Sigmoid colon (tissue), 4 donors: Measurements from ENCODE around the gene KCNT1.

Experiments used
- CTCF ChIP-seq, 4 experiments: fragments of 450-650 bp in 3 of 4; fragments of 200-600 bp in 1 of 4; IDR thresholded peaks; one replicate each; pipeline ENCODE4 v1.5.1; 2016 to 2019; ENCODE audit warnings: antibody characterized with exemption in 4 of 4, mild to moderate bottlenecking in 3 of 4, moderate library complexity in 2 of 4
- EP300 ChIP-seq, 4 donors: sonication (generic); formaldehyde crosslinking; IDR thresholded peaks; one replicate each; pipeline ENCODE4 v1.6.1; 2017; ENCODE audit warnings: antibody characterized with exemption in 4 of 4
- POLR2A ChIP-seq, 2 donors: fragments of 450-650 bp; IDR thresholded peaks; one replicate each; pipeline ENCODE4 v1.6.1; 2016; ENCODE audit warnings: antibody characterized with exemption in 2 of 2, mild to moderate bottlenecking in 2 of 2, moderate library complexity in 2 of 2
- POLR2AphosphoS5 ChIP-seq, 4 donors: sonication (generic); formaldehyde crosslinking; IDR thresholded peaks; one replicate each; pipeline ENCODE4 v1.6.1; 2017; ENCODE audit warnings: antibody characterized with exemption in 4 of 4

- TF ChIP-seq POLR2A (IDR thresholded peaks at IDR 0.05) (no peak), CTCF (IDR thresholded peaks at IDR 0.05) (no peak), EP300 (IDR thresholded peaks at IDR 0.05) (no peak), POLR2AphosphoS5 (IDR thresholded peaks at IDR 0.05) (no peak)
These were observed 68.8 kb downstream of the KCNT1 start for GRCh38 chr9:135770771-135771170.
